ENCODE results near the gene QSER1. TPM values are rescaled to one million over a fixed set of nuclear protein-coding genes. Genes with fewer than 3 reads are reported as not detected.

The QSER1 gene
- total and polyA plus RNA-seq, 2 experiments from 2014 or later, result 29.4 to 132 TPM

GRCh38 chr11:33027233-33027632, 134.6 kb downstream of the QSER1 start:
- Histone ChIP-seq H3K79me2 (replicated peaks; ENCODE audit: insufficient read depth) (no peaks in the 10 kb centered on the region), H3K4me2 (no peak overlapping the region), H4K20me1 (replicated peaks; ENCODE audit: insufficient read depth) (no peaks in the 10 kb centered on the region), H3K27me3 (ENCODE audit: insufficient read depth) (no peaks in the 10 kb centered on the region), H3K27ac (ENCODE audit: low read depth) (no peak overlapping the region), H2AFZ (no peak overlapping the region), H3K36me3 (ENCODE audit: insufficient read depth) (no peaks in the 10 kb centered on the region), H3K4me3 (no peak overlapping the region), H3K4me1 (ENCODE audit: insufficient read depth) (peaks cover 10% of the 10 kb centered on the region; the same call in 1 of the 2 replicates), H3K9me2 (ENCODE audit: insufficient read depth) (no peaks in the 10 kb centered on the region), H3F3A (replicated peaks; ENCODE audit: low read depth) (no peaks in the 10 kb centered on the region)
- DNase-seq (ENCODE audit: low spot score), result no peak
- H3K9me3 Mint-ChIP-seq, result no peaks in the 10 kb centered on the region
- H3K27ac Mint-ChIP-seq, result no peak overlapping the region
- no peaks in the 10 kb centered on the region for H3K27me3 Mint-ChIP-seq (ENCODE audit: insufficient read depth, low read depth, poor library complexity)
- no peak for ATAC-seq
- no peaks in the 10 kb centered on the region; the same call in 2 of the 3 replicates for H3K36me3 Mint-ChIP-seq (ENCODE audit: low read depth)
- no peak for TF ChIP-seq EZH2 (IDR thresholded peaks at IDR 0.05; ENCODE audit: low read depth, unreplicated experiment)
- TF ChIP-seq NANOG (IDR thresholded peaks at IDR 0.05; ENCODE audit: borderline replicate concordance), result no peak
- TF ChIP-seq POLR2AphosphoS5 (IDR thresholded peaks at IDR 0.05; ENCODE audit: low read depth), result no peak
- no peak for TF ChIP-seq CTCF (conservative IDR thresholded peaks at IDR 0.05; ENCODE audit: low read depth in 2 of 2)
- TF ChIP-seq STAT1 (IDR thresholded peaks at IDR 0.05; ENCODE audit: unreplicated experiment), result no peak
- no peak for TF ChIP-seq JUNB (IDR thresholded peaks at IDR 0.05; ENCODE audit: unreplicated experiment)
- no peak for TF ChIP-seq ZNF114 (CRISPR knock-in tag; IDR thresholded peaks at IDR 0.05)
- TF ChIP-seq REST (IDR thresholded peaks at IDR 0.05; ENCODE audit: unreplicated experiment), result no peak
- TF ChIP-seq ZNF462 (CRISPR knock-in tag; IDR thresholded peaks at IDR 0.05), result no peak
- no peak for TF ChIP-seq EZH2phosphoT487 (IDR thresholded peaks at IDR 0.05; ENCODE audit: unreplicated experiment)
- TF ChIP-seq ZNF331 (CRISPR knock-in tag; IDR thresholded peaks at IDR 0.05; ENCODE audit: low read depth), result no peak
- no peak for TF ChIP-seq ETS1 (IDR thresholded peaks at IDR 0.05)
- TF ChIP-seq CREB1 (CRISPR knock-in tag; IDR thresholded peaks at IDR 0.05; ENCODE audit: low read depth), result no peak
- H3K4me1 Mint-ChIP-seq, result peaks cover 10% of the 10 kb centered on the region
- H3K4me3 Mint-ChIP-seq, result no peak overlapping the region

All from GM23338 (cell line).